Measurements from ENCODE around the gene C5orf15.

Gene C5orf15

DNA sequence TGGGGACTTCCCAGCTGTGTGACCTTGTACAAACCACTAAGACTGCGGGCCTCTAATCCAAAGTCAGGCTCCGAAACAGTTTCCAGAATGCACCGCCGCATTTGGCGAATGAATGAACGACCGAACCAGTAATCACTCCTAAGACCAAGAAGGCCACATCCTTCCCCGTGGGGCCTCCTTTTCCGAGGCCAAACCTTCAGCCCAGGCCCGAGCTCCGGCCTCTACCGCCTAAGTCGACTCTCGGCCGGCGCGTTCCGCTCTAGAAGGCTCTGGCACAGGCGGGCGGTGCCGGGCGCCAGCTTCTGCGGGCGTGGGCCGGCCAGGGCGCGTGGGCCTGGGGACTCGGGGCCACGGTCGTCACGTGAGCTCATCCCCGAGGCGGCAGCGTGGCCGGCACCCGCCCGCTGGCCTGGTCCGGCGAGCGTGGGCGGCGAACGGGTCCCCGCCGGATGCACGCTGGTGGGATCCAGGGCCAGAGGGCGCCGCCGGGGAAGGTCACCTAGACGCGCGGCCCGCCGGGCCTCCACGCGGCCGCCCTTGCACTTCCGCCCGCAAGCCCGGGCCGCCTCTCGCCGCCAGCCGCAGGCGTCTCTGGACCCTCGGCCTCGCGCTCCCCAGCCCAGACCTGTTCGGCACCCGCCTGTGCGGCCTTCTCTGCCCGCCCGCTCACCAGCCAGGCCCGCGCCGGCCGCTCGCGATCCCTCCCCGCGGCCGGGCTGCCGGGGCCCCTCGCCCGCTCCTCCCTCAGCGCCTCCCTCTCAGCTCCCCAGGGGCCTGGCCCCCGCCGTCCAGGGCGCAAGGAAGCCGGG, 35.6 kb upstream of the C5orf15 start:
- TF ChIP-seq, protein P1, sequence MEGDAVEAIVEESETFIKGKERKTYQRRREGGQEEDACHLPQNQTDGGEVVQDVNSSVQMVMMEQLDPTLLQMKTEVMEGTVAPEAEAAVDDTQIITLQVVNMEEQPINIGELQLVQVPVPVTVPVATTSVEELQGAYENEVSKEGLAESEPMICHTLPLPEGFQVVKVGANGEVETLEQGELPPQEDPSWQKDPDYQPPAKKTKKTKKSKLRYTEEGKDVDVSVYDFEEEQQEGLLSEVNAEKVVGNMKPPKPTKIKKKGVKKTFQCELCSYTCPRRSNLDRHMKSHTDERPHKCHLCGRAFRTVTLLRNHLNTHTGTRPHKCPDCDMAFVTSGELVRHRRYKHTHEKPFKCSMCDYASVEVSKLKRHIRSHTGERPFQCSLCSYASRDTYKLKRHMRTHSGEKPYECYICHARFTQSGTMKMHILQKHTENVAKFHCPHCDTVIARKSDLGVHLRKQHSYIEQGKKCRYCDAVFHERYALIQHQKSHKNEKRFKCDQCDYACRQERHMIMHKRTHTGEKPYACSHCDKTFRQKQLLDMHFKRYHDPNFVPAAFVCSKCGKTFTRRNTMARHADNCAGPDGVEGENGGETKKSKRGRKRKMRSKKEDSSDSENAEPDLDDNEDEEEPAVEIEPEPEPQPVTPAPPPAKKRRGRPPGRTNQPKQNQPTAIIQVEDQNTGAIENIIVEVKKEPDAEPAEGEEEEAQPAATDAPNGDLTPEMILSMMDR (IDR thresholded peaks at IDR 0.05; ENCODE audit: extremely low read depth, insufficient read depth, missing control alignments), result no peak
- in situ Hi-C loops (cut with MboI; ENCODE audit: low pct_unique_long_range_greater_than_20kb, low sequenced_read_pairs, unreplicated experiment), result no loop called here
- DNase-seq (ENCODE audit: low spot score), result peak; percentile 78

DNA sequence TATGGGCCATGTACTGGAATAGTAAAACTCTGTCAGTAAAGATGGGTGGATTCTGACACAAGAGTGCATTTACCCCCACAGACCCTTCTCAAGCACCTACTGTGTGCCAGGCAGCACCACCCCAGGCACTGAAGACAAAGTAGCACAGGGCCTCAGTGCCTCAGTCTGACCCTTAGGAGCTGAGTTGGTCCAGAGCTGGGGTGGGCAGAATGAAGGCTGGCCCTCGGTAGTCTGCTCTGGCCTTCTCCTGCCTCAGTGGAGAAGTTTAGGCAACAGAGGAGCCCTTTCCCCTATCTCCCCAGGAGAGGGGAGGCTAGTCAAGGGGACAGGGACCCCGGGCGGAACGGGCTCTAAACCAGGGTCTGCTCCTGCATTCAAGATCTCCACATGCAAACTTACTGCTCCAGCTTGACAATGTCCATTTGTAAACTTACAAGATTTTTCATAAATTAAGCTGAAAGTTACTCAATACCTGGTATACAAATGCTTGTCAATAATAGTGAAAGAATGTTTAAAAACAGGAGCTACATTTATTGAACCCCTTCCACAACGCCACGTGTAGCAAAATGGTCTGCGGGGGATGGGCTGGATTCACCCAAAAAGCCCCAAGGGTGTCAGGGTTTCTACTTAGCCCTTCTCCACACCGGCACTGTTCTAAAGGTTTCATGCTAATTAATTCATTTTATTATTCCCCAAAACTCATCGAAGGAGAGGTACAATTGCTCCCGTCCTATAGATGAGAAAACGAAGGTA, 34.8 kb upstream of the C5orf15 start:
- no peak for DNase-seq (ENCODE audit: low spot score)
- TF ChIP-seq, protein P1 (IDR thresholded peaks at IDR 0.05; ENCODE audit: extremely low read depth, insufficient read depth, missing control alignments), result no peak
- in situ Hi-C loops (cut with MboI; ENCODE audit: low pct_unique_long_range_greater_than_20kb, low sequenced_read_pairs, unreplicated experiment), result no loop called here

DNA sequence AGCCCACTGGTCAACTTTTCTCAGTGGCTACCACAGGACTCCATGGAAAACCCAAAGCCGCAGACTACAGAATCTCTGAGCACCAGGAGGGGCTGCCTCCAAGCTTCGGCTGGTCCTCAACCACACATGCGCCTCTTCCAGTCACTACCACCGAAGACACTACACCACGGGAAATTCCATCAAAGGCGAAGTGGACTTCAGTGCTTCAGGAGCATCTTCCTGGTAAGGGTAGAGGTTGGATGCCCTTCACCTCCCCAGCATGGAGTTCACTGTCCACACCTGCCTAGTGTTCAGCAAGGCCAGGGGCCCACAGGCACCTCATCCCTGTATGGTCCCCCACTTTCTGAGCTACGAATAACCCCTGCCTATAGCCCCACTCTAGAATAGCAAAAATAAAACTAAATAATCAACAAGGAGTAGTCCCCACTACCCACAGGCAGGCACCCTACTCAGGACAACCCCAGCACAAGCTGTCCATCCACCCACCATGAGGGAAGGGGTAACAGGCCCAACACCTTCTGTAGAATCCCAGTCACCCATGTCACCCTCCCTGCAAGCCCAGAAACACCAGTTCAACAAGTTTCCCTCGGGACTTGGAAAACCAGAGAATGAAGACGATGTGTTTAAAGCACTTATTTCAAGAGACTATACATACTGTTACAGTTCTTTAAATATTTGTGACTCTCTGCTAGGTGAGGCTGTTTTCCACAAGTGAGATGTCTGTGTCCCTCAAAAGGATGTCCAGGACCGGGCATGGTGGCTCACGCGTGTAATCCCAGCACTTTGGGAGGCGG, 33.7 kb upstream of the C5orf15 start:
- DNase-seq (ENCODE audit: low spot score), result no peak
- in situ Hi-C loops (cut with MboI; ENCODE audit: low pct_unique_long_range_greater_than_20kb, low sequenced_read_pairs, unreplicated experiment), result no loop called here
- TF ChIP-seq, protein P1 (IDR thresholded peaks at IDR 0.05; ENCODE audit: extremely low read depth, insufficient read depth, missing control alignments), result no peak

DNA sequence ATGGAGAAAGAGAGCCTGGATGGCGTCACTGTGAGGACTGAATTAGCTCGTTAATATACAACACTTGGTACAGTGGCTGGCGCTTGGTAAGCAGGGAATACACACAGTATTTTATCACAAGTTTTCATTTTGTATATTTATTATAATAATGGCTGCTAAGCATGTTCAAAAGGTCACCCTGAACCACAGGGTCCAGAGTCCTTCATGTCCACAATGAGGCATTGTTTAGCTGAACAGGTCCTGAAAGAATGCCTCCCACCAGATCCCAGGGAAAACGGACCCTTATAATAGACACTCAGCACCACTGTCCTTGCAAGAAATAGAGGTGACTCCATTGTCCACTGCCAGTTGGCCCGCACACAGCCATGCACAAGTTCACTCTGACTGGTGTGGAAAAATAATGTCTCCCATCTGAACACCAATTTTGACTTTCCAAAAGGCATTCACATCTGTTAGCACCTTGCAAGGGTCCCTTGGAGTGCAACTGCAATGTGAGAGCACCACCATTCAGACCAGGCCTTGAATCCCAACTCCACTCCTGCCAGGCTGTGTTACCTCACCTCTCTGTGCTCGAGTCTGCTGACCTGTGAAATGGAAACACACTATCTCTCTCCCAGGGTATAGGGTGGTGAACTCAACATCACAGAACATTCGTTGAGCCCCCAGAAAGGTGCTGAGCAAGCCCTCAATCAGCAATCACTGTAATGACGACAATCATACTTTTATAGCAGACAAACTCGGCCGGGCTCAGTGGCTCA, 32.5 kb upstream of the C5orf15 start:
- TF ChIP-seq, protein P1 (IDR thresholded peaks at IDR 0.05; ENCODE audit: extremely low read depth, insufficient read depth, missing control alignments), result no peak
- in situ Hi-C loops (cut with MboI; ENCODE audit: low pct_unique_long_range_greater_than_20kb, low sequenced_read_pairs, unreplicated experiment), result no loop called here
- DNase-seq (ENCODE audit: low spot score), result no peak

DNA sequence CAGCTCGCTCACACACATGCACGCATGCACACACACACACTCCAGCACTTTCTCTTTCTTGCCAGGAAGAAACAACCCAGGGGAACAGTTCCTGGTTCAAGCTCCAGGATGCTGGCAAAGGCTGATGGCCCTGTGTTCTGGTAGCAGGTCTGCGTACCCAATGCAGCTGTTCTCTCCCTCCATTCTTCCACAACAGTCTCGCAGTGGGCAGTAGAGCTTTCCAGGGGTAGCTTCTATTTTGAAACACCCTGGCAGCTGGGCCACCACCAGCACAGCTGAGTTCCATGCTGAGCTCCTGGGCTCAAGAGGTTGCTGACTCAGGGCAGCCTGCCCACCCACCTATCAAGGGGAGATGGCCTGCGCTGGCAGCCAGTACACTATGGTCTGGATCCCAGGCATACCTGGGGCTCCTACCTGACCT, 31.7 kb upstream of the C5orf15 start:
- DNase-seq (ENCODE audit: low spot score), result no peak
- in situ Hi-C loops (cut with MboI; ENCODE audit: low pct_unique_long_range_greater_than_20kb, low sequenced_read_pairs, unreplicated experiment), result no loop called here
- TF ChIP-seq, protein P1 (IDR thresholded peaks at IDR 0.05; ENCODE audit: extremely low read depth, insufficient read depth, missing control alignments), result no peak

DNA sequence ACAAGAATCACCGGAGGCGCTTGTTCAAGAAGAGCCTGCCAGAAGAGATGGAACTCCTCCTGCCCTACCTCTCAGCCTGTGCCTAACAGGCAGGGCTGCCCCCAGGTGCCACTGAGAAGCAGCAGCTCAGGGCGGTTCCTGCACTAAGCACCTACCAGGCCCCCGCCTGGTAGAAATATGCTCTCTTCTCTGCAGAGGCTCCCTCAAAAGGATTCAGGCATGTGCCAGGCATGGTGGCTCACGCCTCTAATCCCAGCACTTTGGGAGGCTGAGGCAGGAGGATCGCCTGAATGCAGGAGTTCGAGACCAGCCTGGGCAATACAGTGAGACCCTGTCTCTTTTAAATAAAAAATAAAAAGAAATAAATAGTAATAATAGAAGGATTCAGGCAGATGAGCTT, 30.4 kb upstream of the C5orf15 start:
- no peak for DNase-seq (ENCODE audit: low spot score)
- in situ Hi-C loops (cut with MboI; ENCODE audit: low pct_unique_long_range_greater_than_20kb, low sequenced_read_pairs, unreplicated experiment), result no loop called here
- TF ChIP-seq, protein P1 (IDR thresholded peaks at IDR 0.05; ENCODE audit: extremely low read depth, insufficient read depth, missing control alignments), result no peak

Measured in GM13977 (cell line).